ENCODE data around the gene ELOVL2.

DNA sequence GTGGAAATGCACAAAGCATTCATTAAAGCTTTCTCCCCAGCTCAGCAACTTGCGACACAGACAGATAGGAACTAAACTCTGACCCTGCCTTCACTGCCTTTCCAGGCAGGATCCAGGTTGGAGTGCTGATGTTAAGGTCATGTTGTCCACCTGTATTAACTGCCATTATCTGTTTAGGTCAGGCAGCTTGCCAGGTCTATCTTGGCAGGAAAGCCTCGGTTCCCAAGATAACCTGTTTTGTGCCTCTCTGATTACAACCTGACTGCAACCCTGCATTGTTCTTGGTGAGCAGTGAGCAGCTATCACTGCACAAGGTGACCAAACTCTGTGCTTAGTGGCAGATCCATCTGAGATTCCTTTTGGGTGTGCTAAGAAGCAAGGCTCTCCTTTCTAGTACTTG is 23.2 kb upstream of the ELOVL2 start:
- TF ChIP-seq, protein P1, sequence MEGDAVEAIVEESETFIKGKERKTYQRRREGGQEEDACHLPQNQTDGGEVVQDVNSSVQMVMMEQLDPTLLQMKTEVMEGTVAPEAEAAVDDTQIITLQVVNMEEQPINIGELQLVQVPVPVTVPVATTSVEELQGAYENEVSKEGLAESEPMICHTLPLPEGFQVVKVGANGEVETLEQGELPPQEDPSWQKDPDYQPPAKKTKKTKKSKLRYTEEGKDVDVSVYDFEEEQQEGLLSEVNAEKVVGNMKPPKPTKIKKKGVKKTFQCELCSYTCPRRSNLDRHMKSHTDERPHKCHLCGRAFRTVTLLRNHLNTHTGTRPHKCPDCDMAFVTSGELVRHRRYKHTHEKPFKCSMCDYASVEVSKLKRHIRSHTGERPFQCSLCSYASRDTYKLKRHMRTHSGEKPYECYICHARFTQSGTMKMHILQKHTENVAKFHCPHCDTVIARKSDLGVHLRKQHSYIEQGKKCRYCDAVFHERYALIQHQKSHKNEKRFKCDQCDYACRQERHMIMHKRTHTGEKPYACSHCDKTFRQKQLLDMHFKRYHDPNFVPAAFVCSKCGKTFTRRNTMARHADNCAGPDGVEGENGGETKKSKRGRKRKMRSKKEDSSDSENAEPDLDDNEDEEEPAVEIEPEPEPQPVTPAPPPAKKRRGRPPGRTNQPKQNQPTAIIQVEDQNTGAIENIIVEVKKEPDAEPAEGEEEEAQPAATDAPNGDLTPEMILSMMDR (IDR thresholded peaks at IDR 0.05): no peak
- no peak for TF ChIP-seq EP300 (IDR thresholded peaks at IDR 0.05)
- no peak for TF ChIP-seq POLR2A (IDR thresholded peaks at IDR 0.05)
